Upper lobe of left lung (tissue), 6 donors: Measurements from ENCODE around the gene MYH2. TPM values are rescaled to one million over a fixed set of nuclear protein-coding genes. Genes with fewer than 3 reads are reported as not detected.

ENCODE experiments used
- ATAC-seq, 2 donors: fragments of 200-7000 bp; cut with Tn5 transposase; one replicate each; pipeline ENCODE4 v1.9.1; 2022; ENCODE audit warnings: mild to moderate bottlenecking in 2 of 2, moderate library complexity in 2 of 2; ENCODE audit not compliant: low FRiP score in 2 of 2
- DNase-seq, 2 donors: peaks; one replicate each; pipeline ENCODE4 v3.0.0-alpha.2; 2019 to 2020
- H3K27ac ChIP-seq, 4 donors: fragments of 200-600 bp; sonication (generic); one replicate each; pipeline ENCODE4 v1.5.1; 2016 to 2019
- H3K27me3 ChIP-seq, 4 donors: fragments of 200-600 bp; sonication (generic); one replicate each; pipeline ENCODE4 v1.5.1; 2017 to 2019
- H3K36me3 ChIP-seq, 4 donors: fragments of 200-600 bp; sonication (generic); one replicate each; pipeline ENCODE4 v1.5.1; 2016 to 2019
- H3K4me1 ChIP-seq, 4 donors: fragments of 200-600 bp; sonication (generic); one replicate each; pipeline ENCODE4 v1.5.1; 2018 to 2019
- H3K4me3 ChIP-seq, 4 donors: fragments of 200-600 bp; sonication (generic); one replicate each; pipeline ENCODE4 v1.5.1; 2017 to 2019; ENCODE audit warnings: mild to moderate bottlenecking in 2 of 4, moderate library complexity in 1 of 4
- H3K9me3 ChIP-seq, 4 donors: fragments of 200-600 bp; sonication (generic); one replicate each; pipeline ENCODE4 v1.5.1; 2018 to 2019
- EP300 ChIP-seq, 4 donors: sonication (generic); formaldehyde crosslinking; IDR thresholded peaks; one replicate each; pipeline ENCODE4 v1.5.1; 2017; ENCODE audit warnings: antibody characterized with exemption in 4 of 4, control low read depth in 2 of 4
- POLR2A ChIP-seq, 4 donors: fragments of 450-650 bp; IDR thresholded peaks; one replicate each; pipeline ENCODE4 v1.5.1; 2016 to 2017; ENCODE audit warnings: antibody characterized with exemption in 4 of 4, mild to moderate bottlenecking in 2 of 4
- POLR2AphosphoS5 ChIP-seq, 2 donors: sonication (generic); formaldehyde crosslinking; IDR thresholded peaks; one replicate each; pipeline ENCODE4 v1.5.1; 2017; ENCODE audit warnings: antibody characterized with exemption in 2 of 2
- WGBS, 2 donors: methylation state at CpG; one replicate each; pipeline ENCODE4 v1.1.5; 2017 to 2018; 5-methylcytosine and 5-hydroxymethylcytosine counted together
- total RNA-seq, 6 donors: library from RNA; depleted of rRNA in 4 of 6; stranded (reverse); fragments of >200 nt in 4 of 6; gene quantifications; one replicate each; pipeline versions ENCODE4 v1.1.0 to v1.2.1, GENCODE V29; 2016 to 2021
- TF ChIP-seq, protein P1 (sequence below), 6 experiments: fragments of 450-650 bp in 4 of 6; fragments of 200-600 bp in 2 of 6; sonication (generic) in 2 of 6; IDR thresholded peaks; one replicate each; pipeline ENCODE4 v1.5.1; 2016 to 2019; ENCODE audit warnings: antibody characterized with exemption in 6 of 6
- donor health status: DM: no; HTN: no; CAD: no; lungs with moderate emphysema.
- donor health status: DM: no; HTN: yes; CAD: no; lungs with severe emphysema.

The MYH2 gene
- total RNA-seq = under 1 TPM in 3 of 6 donors, not detected in 3; 0.09 to 0.10 (median 0.10) TPM

DNA sequence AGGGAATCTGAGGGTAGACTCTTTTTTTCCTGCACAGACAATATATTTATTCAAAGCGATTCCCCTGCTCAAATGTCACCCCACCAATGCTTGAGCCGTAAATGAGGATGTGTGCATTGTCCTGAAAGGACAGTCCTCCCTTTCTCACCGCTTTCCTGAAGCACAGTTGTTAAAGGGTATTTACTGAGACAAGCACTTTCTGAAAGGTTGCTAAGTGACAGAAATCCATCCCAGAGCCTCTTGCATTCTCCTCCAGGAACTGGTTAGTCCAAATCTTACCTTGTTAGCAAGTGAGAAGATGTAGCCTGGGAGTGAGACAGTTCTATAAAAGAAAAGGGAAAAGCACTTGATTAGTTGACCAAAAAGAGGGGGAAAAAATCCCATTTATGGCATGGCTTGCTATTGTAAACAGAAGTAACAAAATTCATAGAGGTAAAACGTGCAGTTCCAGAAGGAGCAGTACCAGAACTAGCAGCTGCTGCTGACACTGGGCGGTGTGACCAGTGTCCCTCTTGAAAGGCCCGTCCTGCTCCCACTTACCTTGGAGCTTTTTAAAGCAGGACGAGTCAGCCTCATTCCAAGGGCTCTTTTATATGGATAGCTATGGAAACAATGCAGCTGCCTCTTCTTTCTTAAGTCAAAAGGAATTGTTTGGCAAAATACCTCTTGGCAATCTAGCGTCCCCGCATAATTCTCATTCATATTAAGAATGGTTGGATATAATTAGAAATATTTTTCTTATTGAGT, at the start of gene MYH2:
Gene MYH2 (minus strand): TSS at position 563 of the 747 bp plus-strand sequence. CDS start 1,738 bp downstream, outside the sequence.
- Histone ChIP-seq H3K27me3 (no peaks in the 10 kb centered on the region), H3K4me1 (no peaks in the 10 kb centered on the region), H3K36me3 (no peaks in the 10 kb centered on the region), H3K27ac (no peak within 1 kb of the TSS), H3K9me3 (no peaks in the 10 kb centered on the region), H3K4me3 (no peak within 1 kb of the TSS)
- no peak for DNase-seq
- WGBS, 2 donors = 45 to 50% methylated on average over 9 of the region's 9 CpGs
- TF ChIP-seq, protein P1, sequence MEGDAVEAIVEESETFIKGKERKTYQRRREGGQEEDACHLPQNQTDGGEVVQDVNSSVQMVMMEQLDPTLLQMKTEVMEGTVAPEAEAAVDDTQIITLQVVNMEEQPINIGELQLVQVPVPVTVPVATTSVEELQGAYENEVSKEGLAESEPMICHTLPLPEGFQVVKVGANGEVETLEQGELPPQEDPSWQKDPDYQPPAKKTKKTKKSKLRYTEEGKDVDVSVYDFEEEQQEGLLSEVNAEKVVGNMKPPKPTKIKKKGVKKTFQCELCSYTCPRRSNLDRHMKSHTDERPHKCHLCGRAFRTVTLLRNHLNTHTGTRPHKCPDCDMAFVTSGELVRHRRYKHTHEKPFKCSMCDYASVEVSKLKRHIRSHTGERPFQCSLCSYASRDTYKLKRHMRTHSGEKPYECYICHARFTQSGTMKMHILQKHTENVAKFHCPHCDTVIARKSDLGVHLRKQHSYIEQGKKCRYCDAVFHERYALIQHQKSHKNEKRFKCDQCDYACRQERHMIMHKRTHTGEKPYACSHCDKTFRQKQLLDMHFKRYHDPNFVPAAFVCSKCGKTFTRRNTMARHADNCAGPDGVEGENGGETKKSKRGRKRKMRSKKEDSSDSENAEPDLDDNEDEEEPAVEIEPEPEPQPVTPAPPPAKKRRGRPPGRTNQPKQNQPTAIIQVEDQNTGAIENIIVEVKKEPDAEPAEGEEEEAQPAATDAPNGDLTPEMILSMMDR (IDR thresholded peaks at IDR 0.05) = no peak
- no peak for ATAC-seq

DNA sequence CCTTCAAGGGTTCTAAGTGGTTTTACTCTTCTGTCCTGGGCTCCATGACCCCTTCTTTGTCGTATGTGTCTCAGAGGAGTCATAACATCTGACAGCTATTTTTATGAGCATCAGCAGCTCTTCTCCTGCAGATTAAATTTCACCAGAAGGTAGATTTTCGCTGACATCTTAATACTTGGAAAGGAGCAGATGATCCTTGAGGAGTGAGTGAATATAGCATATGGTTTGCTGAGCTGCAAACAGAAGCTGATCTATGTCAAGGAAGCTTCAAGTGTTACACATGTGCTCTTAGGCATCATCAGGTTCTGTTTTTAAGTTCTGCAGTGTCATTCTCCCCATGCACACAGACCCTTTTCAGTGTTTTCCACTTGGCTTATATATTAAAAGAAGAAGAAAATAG, 49.2 kb upstream of the MYH2 start:
- H3K9me3 ChIP-seq = no peaks in the 10 kb centered on the region
- ATAC-seq = no peak
- TF ChIP-seq EP300 (IDR thresholded peaks at IDR 0.05) (no peak), POLR2A (IDR thresholded peaks at IDR 0.05) (no peak), POLR2AphosphoS5 (IDR thresholded peaks at IDR 0.05) (no peak)
- TF ChIP-seq, protein P1 (IDR thresholded peaks at IDR 0.05) = no peak
- DNase-seq = no peak
- no peaks in the 10 kb centered on the region for H3K4me1 ChIP-seq
- H3K4me3 ChIP-seq = no peak overlapping the region
- 52 to 58% methylated on average over 2 of the region's 2 CpGs for WGBS, 2 donors
- no peaks in the 10 kb centered on the region for H3K36me3 ChIP-seq
- no peaks in the 10 kb centered on the region for H3K27me3 ChIP-seq
- no peak overlapping the region for H3K27ac ChIP-seq

DNA sequence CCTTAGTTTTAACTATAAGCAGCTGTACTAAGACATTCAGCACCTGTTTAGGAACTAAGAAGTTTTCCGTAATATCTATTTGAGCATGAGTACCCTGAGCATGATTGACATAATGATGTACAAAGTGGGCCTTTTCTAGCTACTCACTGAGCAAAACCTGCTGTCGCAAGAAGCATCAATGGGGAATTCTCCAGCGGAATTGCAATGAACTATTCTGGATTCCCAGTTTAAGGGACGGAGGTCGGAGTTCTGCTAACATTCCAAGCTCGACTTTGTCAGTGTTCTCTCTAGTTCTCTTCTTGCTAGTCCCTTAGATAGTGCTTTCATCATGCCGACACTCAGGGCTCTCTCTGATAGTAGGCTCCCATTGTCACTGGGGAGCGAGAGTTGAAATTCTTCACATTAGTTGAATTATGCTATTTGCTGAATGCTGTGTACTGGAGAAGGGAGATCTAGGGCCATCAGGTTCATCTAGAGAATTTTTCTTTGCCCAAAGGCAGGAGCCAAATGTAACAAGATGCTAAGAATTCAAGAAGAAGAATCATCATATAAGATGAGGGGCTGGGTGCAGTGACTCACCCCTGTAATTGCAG, 40.2 kb upstream of the MYH2 start:
- no peak for ATAC-seq
- H3K27me3 ChIP-seq = no peaks in the 10 kb centered on the region
- no peak overlapping the region for H3K4me3 ChIP-seq
- 86 to 88% methylated on average over 8 of the region's 8 CpGs for WGBS, 2 donors
- H3K36me3 ChIP-seq = no peaks in the 10 kb centered on the region
- H3K27ac ChIP-seq = no peak overlapping the region
- H3K4me1 ChIP-seq = no peaks in the 10 kb centered on the region
- DNase-seq = no peak
- no peaks in the 10 kb centered on the region for H3K9me3 ChIP-seq
- TF ChIP-seq POLR2A (IDR thresholded peaks at IDR 0.05) = no peak

DNA sequence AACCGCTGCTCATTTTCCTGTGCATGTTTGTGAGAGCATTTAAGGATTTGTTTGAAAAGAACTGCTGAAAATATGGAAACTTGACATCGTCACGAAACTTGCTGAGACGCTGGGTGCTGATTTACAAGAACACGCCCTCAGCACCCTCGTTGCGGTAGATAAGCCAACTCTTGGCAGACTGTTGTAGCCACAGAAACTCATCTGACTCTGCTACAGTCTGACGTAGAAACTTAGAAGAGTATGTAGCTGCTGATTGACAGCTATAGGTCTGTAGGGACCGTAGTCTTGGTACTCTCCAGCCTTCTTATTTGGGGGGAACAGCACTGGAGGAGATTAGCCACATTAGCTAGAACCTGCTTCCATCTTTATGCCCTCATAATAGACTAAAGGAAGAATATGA, 36.1 kb upstream of the MYH2 start:
- Histone ChIP-seq H3K9me3 (no peaks in the 10 kb centered on the region), H3K27me3 (no peaks in the 10 kb centered on the region), H3K4me3 (no peak overlapping the region), H3K4me1 (no peaks in the 10 kb centered on the region), H3K27ac (no peak overlapping the region), H3K36me3 (no peaks in the 10 kb centered on the region)
- ATAC-seq = no peak
- no peak for TF ChIP-seq POLR2AphosphoS5 (IDR thresholded peaks at IDR 0.05)
- TF ChIP-seq EP300 (IDR thresholded peaks at IDR 0.05) = no peak
- TF ChIP-seq, protein P1 (IDR thresholded peaks at IDR 0.05) = no peak
- TF ChIP-seq POLR2A (IDR thresholded peaks at IDR 0.05) = no peak
- DNase-seq = no peak
- 79 to 89% methylated on average over 9 of the region's 9 CpGs for WGBS, 2 donors

DNA sequence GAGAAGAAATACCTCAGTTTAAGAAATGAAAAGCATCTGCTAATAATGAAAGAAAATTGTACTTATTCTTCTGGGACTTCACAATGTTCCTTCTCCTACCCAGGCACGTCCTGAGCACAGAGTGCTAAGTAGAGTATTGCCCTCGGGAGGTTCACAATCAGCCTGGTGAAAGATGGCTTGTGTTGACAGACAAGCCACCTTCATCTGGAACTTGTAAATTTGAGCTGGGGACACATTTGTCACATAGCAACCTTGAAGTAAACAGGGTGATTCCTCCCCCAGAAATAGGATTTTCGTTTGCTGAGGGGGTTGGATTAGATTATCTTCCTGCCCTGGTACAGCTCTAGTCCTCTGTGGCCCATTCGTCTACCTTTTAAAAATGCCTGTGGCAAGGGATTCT, 34.4 kb upstream of the MYH2 start:
- ATAC-seq (no peak), DNase-seq (no peak)
- no peak for TF ChIP-seq POLR2AphosphoS5 (IDR thresholded peaks at IDR 0.05)
- no peak for TF ChIP-seq EP300 (IDR thresholded peaks at IDR 0.05)
- TF ChIP-seq, protein P1 (IDR thresholded peaks at IDR 0.05) = no peak
- no peak for TF ChIP-seq POLR2A (IDR thresholded peaks at IDR 0.05)
- no peaks in the 10 kb centered on the region for H3K27me3 ChIP-seq
- WGBS, 2 donors = 40 to 48% methylated on average over 4 of the region's 4 CpGs
- no peaks in the 10 kb centered on the region for H3K4me1 ChIP-seq
- H3K27ac ChIP-seq = no peak overlapping the region
- no peak overlapping the region for H3K4me3 ChIP-seq
- no peaks in the 10 kb centered on the region for H3K36me3 ChIP-seq
- H3K9me3 ChIP-seq = no peaks in the 10 kb centered on the region
